Muscle layer of colon (tissue), 2 donors: ENCODE data around the gene ORMDL3.
"Not testable (repeated sequence)": the region's sequence is repeated elsewhere in the genome, so short reads cannot be mapped to it uniquely, and the experiment has no call there.

ENCODE experiments used
- H3K27ac ChIP-seq: one replicate; pipeline ENCODE4 v1.7.0; 2013; ENCODE audit warnings: low read depth, mild to moderate bottlenecking, low read length, moderate library complexity
- H3K27me3 ChIP-seq, 2 donors: one replicate each; pipeline ENCODE4 v1.7.0; 2013; ENCODE audit warnings: low read length in 2 of 2, mild to moderate bottlenecking in 2 of 2; ENCODE audit not compliant: insufficient read depth in 2 of 2, control insufficient read depth in 1 of 2
- H3K36me3 ChIP-seq: one replicate; pipeline ENCODE4 v1.7.0; 2013; ENCODE audit warnings: mild to moderate bottlenecking, low read length; ENCODE audit not compliant: insufficient read depth
- H3K4me1 ChIP-seq: one replicate; pipeline ENCODE4 v1.7.0; 2013; ENCODE audit warnings: mild to moderate bottlenecking, low read length; ENCODE audit not compliant: insufficient read depth
- H3K4me3 ChIP-seq, 2 donors: one replicate each; pipeline ENCODE4 v1.7.0; 2013; ENCODE audit warnings: low read length in 2 of 2, low read depth in 1 of 2, mild to moderate bottlenecking in 1 of 2, moderate library complexity in 1 of 2
- H3K9ac ChIP-seq: one replicate; pipeline ENCODE4 v1.7.0; 2013; ENCODE audit warnings: low read length
- H3K9me3 ChIP-seq: one replicate; pipeline ENCODE4 v1.7.0; 2013; ENCODE audit warnings: mild to moderate bottlenecking, low read length
- donor health status: abdominal sarcoma.
- donor health status: Adenocarcinoma of cecum.

Gene ORMDL3

DNA sequence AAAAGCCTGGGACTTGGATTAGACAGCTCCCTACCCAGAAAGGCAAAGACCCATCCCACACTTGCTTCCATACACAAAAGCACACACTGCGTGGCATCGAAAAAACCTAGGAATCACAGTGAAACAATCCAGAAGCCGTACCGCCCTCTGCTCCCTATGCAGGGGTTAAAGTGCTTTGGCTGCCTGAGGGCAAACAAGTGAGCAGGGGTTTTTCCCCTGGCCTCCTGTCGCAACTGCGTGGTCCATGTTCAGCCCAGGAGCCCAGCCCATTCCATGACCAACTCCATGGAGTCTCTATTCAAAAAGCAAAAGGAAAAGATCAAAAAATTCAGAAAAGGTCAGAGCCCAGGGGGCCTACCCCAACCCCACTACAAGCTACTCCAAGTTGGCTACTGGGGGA is 5.4 kb downstream of the ORMDL3 start:
- peaks cover 22% of the 10 kb centered on the region for H3K4me1 ChIP-seq
- H3K36me3 ChIP-seq = peaks cover 30% of the 10 kb centered on the region
- no peak overlapping the region for H3K9ac ChIP-seq
- no peak overlapping the region for H3K27ac ChIP-seq
- H3K9me3 ChIP-seq = no peaks in the 10 kb centered on the region
- H3K4me3 ChIP-seq = no peak overlapping the region
- no peaks in the 10 kb centered on the region for H3K27me3 ChIP-seq

DNA sequence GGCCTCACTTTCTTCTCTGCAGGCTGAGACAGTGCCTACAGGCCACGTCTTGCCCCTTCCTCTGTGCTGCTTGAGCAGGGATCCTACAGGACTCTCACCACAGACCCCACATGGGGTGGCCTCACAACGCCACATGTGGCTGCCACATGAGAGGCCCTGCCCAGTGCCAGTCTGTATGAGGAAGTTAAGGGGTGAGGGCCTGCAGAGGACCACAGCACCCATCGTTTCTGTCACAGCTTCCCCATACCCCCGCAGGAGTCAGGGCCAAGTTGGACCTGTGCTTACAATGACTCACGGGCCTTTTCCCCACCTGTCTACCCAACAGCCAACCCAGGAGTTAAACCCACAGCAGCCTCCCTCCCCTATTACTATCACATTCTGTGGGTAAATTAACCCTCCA is 6.1 kb downstream of the ORMDL3 start:
- Histone ChIP-seq H3K36me3 (peaks cover 30% of the 10 kb centered on the region), H3K27me3 (no peaks in the 10 kb centered on the region), H3K4me3 (no peak overlapping the region), H3K9ac (no peak overlapping the region), H3K27ac (no peak overlapping the region), H3K4me1 (peaks cover 17% of the 10 kb centered on the region), H3K9me3 (no peaks in the 10 kb centered on the region)

DNA sequence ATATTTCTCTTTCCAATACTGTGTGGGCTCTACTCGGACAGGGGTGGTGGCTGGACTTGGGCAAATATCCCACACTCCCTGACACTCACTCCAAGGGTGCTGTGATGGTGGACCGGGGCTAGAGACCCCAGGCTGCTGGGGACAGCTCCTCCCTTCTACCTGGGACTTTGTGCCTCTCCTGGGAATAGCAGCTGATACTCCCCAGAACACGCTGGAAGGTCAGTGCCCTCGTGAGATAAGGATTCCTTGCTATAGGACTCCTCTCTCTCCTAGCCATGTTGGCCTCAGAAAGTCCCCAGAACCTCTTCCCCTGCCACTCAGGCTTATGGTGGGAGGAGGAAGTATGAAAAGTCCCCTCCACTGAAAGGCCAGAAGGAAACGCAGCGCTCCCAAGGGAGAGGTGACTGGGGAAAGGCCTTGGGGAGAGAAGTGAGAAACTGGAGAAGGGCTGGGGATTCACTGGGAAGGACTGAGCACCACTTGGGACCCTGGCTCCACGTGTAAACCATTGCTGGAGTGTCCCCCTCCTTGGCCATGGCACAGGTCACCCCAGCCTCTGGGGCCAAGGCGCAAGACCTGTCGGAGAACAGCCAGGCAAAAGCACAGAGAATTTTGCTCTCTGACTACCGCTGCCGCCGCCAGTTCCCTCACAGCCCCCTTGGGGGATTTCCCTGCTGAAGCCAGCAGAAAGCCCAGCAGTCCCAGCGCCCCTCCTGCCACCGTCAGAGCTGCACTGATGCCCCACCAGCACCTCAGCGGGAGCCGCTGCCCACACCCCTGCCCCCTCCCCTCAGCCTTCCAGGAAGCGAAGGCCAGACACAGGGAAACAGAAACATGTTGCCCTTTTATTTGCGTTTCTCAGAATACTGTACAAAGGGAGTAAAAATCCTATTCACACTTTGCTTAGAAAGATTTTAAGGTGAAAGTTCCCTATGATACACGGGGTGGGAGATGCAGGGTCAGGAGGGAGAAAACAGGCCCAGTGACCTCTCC is 6.9 kb downstream of the ORMDL3 start:
- Histone ChIP-seq H3K4me1 (peaks cover 9% of the 10 kb centered on the region), H3K9ac (no peak overlapping the region), H3K36me3 (peaks cover 30% of the 10 kb centered on the region), H3K4me3 (no peak overlapping the region), H3K9me3 (no peaks in the 10 kb centered on the region), H3K27ac (no peak overlapping the region), H3K27me3 (no peaks in the 10 kb centered on the region)

DNA sequence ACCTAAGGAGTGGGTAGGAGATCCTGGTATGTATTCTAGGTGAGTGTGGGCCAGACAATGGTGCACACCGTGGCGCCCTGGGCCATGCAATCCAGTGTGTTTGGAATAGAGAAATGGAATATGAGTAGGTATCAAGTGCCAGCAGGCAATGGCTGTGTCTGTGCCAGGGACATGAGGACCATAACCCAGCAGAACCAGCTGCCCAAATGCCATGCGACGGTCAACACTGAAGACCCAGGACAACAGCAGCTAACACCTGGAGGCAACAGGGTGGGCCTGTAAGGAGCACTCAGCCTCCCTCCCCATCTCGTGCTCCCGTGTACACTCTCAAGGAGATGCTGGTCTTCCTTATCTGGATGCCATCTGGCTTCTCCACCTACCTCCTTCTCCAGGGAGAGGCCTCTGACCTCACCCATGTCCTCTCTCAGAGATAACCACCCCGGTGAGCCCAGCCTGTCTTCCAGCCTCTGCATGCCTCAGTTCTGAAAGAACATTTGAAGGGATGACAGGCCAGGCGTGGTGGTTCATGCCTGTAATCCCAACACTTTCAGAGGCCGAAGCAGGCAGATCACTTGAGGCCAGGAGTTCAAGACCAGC is 8.2 kb downstream of the ORMDL3 start:
- Histone ChIP-seq H3K36me3 (peaks cover 30% of the 10 kb centered on the region), H3K9ac (no peak overlapping the region), H3K4me1 (peaks cover under 1% of the 10 kb centered on the region), H3K4me3 (no peak overlapping the region), H3K9me3 (no peaks in the 10 kb centered on the region), H3K27me3 (no peaks in the 10 kb centered on the region), H3K27ac (no peak overlapping the region)

DNA sequence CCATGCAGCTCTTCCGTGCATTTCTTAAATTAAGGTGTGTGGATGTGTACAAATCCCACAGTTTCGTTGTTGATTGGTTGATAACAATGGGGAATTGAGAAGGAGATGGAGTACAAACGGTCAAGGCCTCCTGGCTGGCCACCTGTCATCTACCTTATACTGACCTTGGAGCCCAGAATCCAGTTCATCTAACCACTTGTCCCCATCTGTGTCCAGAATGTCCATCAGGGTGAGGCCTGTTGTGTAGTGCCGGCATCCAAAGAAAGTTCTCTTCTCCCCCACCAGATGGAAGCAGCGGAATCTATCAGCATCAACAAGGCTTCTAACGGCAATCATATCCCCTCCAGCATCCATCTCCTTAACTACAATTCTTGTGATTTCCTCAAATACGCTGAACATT is 10.5 kb downstream of the ORMDL3 start:
- no peaks in the 10 kb centered on the region for H3K27me3 ChIP-seq
- H3K9ac ChIP-seq = no peak overlapping the region
- no peak overlapping the region for H3K4me3 ChIP-seq
- peaks cover 11% of the 10 kb centered on the region for H3K36me3 ChIP-seq
- no peak overlapping the region for H3K27ac ChIP-seq
- H3K4me1 ChIP-seq = no peaks in the 10 kb centered on the region
- no peaks in the 10 kb centered on the region for H3K9me3 ChIP-seq

DNA sequence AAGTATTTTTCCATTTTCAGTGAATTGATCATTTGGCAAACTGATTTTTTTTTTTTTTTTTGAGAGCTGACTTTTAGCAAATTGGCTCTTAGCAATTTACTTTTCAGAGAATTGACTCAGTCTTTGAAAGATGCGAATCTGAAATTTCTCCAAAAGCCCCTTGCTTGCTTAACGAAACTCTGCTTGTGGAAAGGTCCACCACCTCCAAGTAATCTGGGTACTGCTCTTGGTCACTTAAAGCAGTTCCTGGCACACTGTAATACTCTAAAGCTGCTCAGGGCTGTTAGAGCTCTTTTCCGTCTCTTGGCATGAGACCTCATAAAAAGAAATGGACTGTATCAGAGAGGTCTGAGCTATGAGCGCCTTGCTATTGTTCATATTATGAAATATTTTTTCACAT is 11.8 kb downstream of the ORMDL3 start:
- H3K27me3 ChIP-seq = no peaks in the 10 kb centered on the region
- peaks cover 6% of the 10 kb centered on the region for H3K36me3 ChIP-seq
- no peaks in the 10 kb centered on the region for H3K4me1 ChIP-seq
- no peaks in the 10 kb centered on the region for H3K9me3 ChIP-seq
- no peak overlapping the region for H3K27ac ChIP-seq
- no peak overlapping the region for H3K4me3 ChIP-seq
- H3K9ac ChIP-seq = no peak overlapping the region

DNA sequence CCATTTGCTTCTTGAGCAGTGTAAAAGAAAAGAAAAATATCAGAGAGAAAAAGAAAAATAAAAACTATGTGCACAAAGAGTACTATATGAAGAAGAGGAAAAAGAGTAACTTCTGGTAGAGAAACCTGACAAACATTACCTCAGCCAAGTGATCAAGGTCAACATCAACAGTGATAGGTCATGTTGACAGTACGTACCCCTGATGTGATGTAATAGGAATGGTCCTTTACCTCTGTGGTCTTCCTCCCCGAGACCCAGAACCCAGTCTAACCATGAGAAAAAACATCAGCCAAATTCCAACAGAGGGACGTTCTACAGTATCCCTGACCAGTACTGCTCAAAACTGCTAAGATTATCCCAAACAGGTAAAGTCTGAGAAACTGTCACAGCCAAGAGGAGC is 13.4 kb downstream of the ORMDL3 start:
- Histone ChIP-seq H3K27me3 (no peaks in the 10 kb centered on the region), H3K36me3 (peaks cover 7% of the 10 kb centered on the region), H3K9me3 (no peaks in the 10 kb centered on the region), H3K4me3 (no peak overlapping the region), H3K9ac (no peak overlapping the region), H3K4me1 (no peaks in the 10 kb centered on the region), H3K27ac (no peak overlapping the region)

DNA sequence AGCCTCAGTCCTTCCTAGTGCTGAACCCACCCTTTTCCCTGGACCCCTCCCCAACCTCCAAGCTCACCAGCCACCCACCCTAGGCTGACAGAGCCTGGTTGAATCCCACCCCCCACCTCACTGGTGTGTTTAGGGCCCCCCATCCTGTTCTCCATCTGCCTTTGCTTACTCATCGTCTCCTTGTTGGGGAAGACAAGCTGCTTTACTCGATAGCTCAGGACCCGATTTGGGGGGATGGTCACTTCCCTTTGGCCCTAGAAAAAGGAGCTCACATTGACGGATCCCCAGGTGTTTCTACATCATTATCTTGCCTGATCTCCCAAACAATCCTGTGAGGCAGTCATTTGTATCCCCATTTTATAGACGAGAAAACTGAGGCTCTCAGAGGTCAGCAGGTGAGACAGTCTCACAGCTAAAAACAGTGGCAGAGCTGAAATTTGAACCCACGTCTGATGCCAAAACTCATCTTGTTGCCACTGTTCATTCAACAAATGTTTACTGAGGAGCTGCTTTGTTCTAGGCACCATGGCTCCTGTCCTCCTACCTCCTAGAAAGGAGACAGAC is 18.5 kb downstream of the ORMDL3 start:
- no peak overlapping the region for H3K9ac ChIP-seq
- no peaks in the 10 kb centered on the region for H3K4me1 ChIP-seq
- H3K36me3 ChIP-seq = peaks cover 6% of the 10 kb centered on the region
- no peak overlapping the region for H3K27ac ChIP-seq
- H3K9me3 ChIP-seq = no peaks in the 10 kb centered on the region
- H3K27me3 ChIP-seq = no peaks in the 10 kb centered on the region
- no peak overlapping the region for H3K4me3 ChIP-seq

DNA sequence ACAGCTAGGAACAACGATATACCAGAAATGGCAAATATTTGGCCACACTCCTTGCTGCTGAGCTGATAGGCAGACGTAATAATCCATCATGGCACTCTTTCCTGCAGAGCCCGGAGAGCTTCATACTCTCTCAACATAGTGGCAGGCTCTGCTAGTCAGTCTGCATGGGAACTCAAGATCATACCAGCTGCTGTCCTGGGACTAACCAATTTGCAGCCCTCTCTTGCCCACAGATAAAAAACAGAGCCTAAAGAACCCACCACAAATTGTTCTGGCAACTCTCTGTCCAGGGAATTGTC is 22.5 kb downstream of the ORMDL3 start:
- H3K4me1 ChIP-seq = no peaks in the 10 kb centered on the region
- H3K36me3 ChIP-seq = no peaks in the 10 kb centered on the region
- H3K4me3 ChIP-seq = no peak overlapping the region
- H3K9me3 ChIP-seq = no peaks in the 10 kb centered on the region
- no peak overlapping the region for H3K27ac ChIP-seq
- no peaks in the 10 kb centered on the region for H3K27me3 ChIP-seq
- H3K9ac ChIP-seq = no peak overlapping the region

DNA sequence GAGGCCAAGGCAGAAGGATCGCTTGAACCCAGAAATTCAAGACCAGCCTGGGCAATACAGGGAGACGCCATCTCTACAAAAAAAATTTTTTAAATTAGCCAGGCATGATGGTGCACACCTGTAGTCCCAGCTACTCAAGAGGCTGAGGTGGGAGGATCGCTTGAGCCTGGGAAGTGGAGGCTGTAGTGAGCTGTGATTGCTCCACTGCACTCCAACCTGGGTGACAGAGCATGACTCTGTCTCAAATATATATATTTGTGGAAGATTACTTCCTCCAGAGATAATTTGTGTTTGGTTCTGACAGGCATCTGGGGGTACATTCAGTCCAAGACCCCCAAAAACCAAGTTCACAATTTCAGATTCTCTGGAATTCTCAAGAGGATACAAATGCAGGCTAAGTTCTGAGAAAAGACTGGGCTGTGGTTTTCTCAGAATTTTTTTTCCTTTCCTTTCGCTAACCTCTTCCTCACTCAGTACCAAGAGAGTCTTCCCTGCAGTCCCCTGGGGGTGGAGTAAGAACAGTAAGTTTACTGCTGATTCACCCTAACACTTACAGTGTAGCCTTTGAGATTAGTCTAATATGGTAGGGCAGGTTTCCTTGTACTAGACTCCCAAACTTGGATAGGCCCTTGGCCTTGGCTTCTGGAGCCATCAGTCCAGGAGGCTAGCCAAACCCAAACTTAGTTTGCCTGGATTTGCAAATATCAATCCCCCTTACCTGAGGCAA is 24.1 kb downstream of the ORMDL3 start:
- Histone ChIP-seq H3K4me3 (no peak overlapping the region), H3K27me3 (no peaks in the 10 kb centered on the region), H3K36me3 (no peaks in the 10 kb centered on the region), H3K9me3 (no peaks in the 10 kb centered on the region), H3K4me1 (no peaks in the 10 kb centered on the region), H3K9ac (no peak overlapping the region), H3K27ac (no peak overlapping the region)

DNA sequence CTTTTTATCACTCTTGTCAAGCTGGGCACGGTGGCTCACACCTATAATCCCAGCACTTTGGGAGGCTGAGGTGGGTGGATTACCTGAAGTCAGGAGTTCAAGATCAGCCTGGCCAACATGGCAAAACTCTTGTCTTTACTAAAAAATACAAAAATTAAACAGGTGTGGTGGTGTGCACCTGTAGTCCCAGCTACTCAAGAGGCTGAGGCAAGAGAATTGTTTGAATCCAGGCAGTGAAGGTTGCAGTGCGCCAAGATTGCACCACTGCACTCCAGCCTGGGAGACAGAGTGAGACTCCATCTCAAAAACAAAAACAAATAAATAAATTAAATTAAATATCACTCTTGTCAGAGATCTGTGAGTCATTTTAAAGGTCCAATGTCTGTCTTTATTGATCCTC is 25.4 kb downstream of the ORMDL3 start:
- H3K27ac ChIP-seq, H3K36me3 ChIP-seq, H3K4me1 ChIP-seq, H3K9me3 ChIP-seq, H3K4me3 ChIP-seq, H3K27me3 ChIP-seq, H3K9ac ChIP-seq: not testable (repeated sequence)
